NCI-H128 (cell line): Measurements from ENCODE around the gene TSHZ2.

Experiments
- DNase-seq: peaks from one replicate; lab custom pipeline; 2025; ENCODE audit not compliant: unreplicated experiment; lab: John Stamatoyannopoulos, UW

The TSHZ2 gene

GRCh38 chr20:52996130-52996529 lies 24.0 kb downstream of the TSHZ2 start:
- no peak for DNase-seq

- no peak for DNase-seq
Observed at GRCh38 chr20:52996658-52997057, 24.5 kb downstream of the TSHZ2 start.

- DNase-seq: no peak
Observed at GRCh38 chr20:52998268-52998667, 26.1 kb downstream of the TSHZ2 start.

- DNase-seq: no peak
Observed at GRCh38 chr20:52999040-52999439, 26.9 kb downstream of the TSHZ2 start.

GRCh38 chr20:53001498-53002301 lies 29.5 kb downstream of the TSHZ2 start:
- no peak for DNase-seq

GRCh38 chr20:53002786-53003185 lies 30.6 kb downstream of the TSHZ2 start:
- DNase-seq: no peak

- DNase-seq: no peak
Observed at GRCh38 chr20:53003420-53004154, 31.4 kb downstream of the TSHZ2 start.

GRCh38 chr20:53004267-53004813 lies 32.2 kb downstream of the TSHZ2 start:
- DNase-seq: no peak

GRCh38 chr20:53009979-53010735 lies 38.0 kb downstream of the TSHZ2 start:
- DNase-seq: no peak

- no peak for DNase-seq
Observed at GRCh38 chr20:53011640-53012039, 39.5 kb downstream of the TSHZ2 start.

- DNase-seq: no peak
Observed at GRCh38 chr20:53013183-53013582, 41.0 kb downstream of the TSHZ2 start.

GRCh38 chr20:53013847-53014246 lies 41.7 kb downstream of the TSHZ2 start:
- no peak for DNase-seq

GRCh38 chr20:53016071-53016470 lies 43.9 kb downstream of the TSHZ2 start:
- DNase-seq: no peak

GRCh38 chr20:53016534-53017042 lies 44.4 kb downstream of the TSHZ2 start:
- no peak for DNase-seq

- no peak for DNase-seq
Observed at GRCh38 chr20:53017206-53017605, 45.0 kb downstream of the TSHZ2 start.

- no peak for DNase-seq
Observed at GRCh38 chr20:53019464-53019863, 47.3 kb downstream of the TSHZ2 start.

GRCh38 chr20:53020376-53020775 lies 48.2 kb downstream of the TSHZ2 start:
- no peak for DNase-seq

GRCh38 chr20:53020834-53021233 lies 48.7 kb downstream of the TSHZ2 start:
- DNase-seq: no peak

- DNase-seq: no peak
Observed at GRCh38 chr20:53021934-53022333, 49.8 kb downstream of the TSHZ2 start.

GRCh38 chr20:53023732-53024520 lies 51.8 kb downstream of the TSHZ2 start:
- no peak for DNase-seq
